ENCODE results near the gene UCN3.

The UCN3 gene, protein sequence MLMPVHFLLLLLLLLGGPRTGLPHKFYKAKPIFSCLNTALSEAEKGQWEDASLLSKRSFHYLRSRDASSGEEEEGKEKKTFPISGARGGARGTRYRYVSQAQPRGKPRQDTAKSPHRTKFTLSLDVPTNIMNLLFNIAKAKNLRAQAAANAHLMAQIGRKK

DNA sequence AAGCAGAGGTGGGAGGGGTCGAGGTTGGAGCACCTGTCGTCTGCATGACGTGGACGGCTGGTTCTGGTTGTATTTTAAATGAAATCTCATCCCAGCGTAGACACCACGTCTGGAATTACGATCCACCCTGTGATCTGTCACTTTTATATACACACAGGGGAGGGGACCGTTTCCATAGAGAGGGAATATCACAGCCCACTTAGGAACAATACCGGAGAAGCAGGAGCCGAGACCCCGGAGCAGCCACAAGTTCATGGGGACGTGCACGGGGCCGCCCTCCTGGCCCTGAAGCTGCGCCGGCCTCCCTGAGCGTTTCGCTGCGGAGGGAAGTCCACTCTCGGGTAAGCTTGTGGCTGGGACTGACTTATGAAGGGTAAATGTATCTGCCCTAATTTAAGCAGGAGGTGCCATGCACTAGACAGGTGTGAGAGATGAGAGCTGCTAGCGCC, at the start of gene UCN3:
Gene UCN3, plus strand, starts transcription at position 77 of the 449 bp plus-strand sequence. CDS start 8,755 bp downstream, outside the sequence.
- DNase-seq (ENCODE audit: low spot score): no peak

- DNase-seq (ENCODE audit: low spot score): no peak
These were observed 47.1 kb upstream of the UCN3 start for GRCh38 chr10:5317547-5318107.

DNA sequence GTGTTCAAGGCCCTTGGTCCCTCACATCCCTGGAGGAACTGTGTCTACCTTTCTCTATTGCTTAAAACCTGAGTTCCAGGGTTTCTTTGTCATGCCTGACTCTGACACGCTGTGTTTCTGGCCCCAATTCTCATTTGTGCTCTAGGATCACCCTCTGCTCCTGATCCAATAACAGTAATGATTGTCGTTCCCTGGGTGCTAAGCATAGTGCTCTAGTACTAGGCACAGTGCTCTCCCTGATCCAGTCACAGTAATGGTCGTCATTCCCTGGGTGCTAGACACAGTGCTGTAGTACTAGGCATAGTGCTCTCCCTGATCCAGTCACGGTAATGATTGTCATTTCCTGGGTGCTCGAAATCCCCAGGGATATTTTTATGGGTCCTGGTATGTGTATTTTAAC, 46.6 kb upstream of the UCN3 start:
- no peak for DNase-seq (ENCODE audit: low spot score)

GRCh38 chr10:5319863-5320262, 44.9 kb upstream of the UCN3 start:
- DNase-seq (ENCODE audit: low spot score): no peak

DNA sequence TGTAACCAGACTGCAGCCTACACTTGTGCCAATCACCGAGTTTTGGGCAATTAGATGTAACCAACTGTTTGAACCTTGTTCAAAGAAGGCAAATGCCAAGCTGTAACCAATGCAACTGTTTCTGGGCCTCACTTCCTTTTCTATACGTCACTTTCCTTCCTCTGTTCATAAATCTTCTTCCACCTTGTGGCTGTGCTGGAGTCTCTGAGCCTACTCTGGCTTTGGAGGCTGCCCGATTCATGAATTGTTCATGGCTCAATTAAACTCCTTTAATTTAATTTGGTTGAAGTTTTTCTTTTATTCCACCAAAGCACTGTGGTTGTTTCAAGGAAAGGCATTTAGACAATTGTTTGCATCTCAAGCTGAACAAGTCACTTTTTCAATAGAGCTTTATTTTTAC, 43.5 kb upstream of the UCN3 start:
- no peak for DNase-seq (ENCODE audit: low spot score)

DNA sequence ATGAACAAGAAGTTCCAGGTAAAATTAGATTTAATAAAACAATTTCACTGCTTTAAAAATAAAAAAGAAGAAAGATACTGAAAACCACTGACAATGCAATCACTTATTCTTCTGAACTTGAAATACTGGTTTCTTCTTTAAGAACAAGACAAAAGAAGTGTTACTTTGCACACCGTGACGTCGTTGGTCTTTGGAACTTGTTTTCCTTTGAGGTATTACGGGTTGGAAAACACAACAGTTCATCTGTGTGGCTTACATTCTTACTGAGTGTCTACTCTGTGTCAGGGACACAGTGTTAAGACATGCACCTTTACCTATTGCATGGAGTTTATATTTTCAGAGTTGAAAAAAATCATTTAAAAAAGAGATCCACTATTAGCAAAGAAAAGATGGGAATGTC, 41.3 kb upstream of the UCN3 start:
- no peak for DNase-seq (ENCODE audit: low spot score)

DNA sequence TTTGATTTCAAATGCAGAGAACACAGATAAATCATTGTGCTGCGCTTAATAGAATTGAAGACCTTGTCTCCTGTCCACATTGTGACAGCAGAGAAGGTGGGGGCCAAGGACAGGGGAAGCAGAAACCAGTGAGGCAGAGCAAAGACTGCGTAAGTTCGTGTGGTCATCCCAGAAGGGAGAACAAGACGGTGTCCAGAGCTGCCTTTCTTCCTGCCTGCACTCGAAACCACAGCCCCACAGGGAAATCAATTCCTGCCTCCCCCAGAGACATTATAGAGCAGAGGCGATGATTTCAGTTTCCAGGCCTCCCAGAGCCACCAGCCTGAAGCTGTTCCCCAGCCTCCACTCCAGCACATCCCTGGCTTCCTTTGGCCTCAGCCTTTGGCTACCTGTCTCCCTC, 39.7 kb upstream of the UCN3 start:
- DNase-seq (ENCODE audit: low spot score): no peak

GRCh38 chr10:5334196-5334880, 30.4 kb upstream of the UCN3 start:
- DNase-seq (ENCODE audit: low spot score): no peak

DNA sequence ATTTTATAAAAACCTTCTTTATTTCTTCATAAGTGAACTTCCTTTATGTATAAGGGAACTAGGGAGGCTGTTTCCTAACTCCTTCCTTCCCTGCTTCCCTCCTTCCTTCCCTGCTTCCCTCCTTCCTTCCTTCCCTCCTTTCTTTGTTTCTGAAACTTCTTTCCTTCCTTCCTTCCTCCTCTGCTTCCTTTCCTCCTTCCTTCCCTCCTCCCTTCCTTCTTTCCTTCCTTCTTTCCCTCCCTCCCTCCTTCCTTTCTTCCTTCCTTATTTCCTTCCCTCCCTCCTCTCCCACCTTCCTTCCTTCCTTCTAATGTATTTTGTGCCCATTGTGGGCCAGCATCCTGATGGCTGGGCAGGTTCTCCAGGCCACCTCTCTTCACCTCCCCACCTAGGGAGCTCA, 26.8 kb upstream of the UCN3 start:
- no peak for DNase-seq (ENCODE audit: low spot score)

DNA sequence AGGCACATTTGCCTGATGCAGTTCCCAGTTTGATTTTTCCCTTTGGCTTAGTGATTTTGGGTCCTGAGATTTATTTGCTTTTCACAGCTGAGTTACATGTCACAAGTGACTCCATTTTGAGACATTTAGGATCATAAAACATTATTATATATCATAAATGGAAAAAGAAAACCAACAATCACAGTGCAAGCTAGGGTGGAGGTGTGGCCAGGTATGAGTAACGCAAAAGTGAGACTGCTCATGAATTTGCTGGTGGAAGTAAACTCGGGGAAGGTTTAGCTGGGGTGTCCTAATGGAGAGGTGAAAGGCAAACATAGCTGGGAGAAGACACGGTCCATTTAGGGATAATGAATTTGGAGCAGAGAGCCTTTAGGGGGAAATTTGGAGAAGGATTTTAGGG, 21.7 kb upstream of the UCN3 start:
- no peak for DNase-seq (ENCODE audit: low spot score)

- no peak for DNase-seq (ENCODE audit: low spot score)
These were observed 21.2 kb upstream of the UCN3 start for GRCh38 chr10:5343561-5343960.

- no peak for DNase-seq (ENCODE audit: low spot score)
These were observed 20.8 kb upstream of the UCN3 start for GRCh38 chr10:5343979-5344378.

GRCh38 chr10:5344746-5345145, 20.0 kb upstream of the UCN3 start:
- DNase-seq (ENCODE audit: low spot score): no peak

DNA sequence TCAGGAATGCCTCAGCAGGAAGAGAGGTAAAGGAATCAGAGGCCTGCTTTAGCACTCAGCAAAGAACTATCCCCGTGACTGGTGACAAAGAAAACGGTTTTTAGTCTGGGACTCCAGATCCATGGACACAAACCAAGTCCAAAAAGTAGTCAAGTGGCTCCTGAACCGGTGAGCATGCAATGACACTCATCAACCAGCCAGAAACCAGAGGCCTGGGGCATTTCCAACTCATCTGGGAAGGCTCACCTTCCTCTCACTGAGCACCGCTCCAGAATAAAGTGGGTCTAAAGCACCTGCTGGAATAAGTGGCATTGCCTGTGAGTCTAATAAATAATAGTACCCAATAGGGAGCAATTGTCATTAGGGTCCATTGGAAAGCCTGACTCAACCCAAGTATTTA, 17.9 kb upstream of the UCN3 start:
- DNase-seq (ENCODE audit: low spot score): no peak

GRCh38 chr10:5349362-5349761, 15.4 kb upstream of the UCN3 start:
- DNase-seq (ENCODE audit: low spot score): no peak

- no peak for DNase-seq (ENCODE audit: low spot score)
These were observed 10.7 kb upstream of the UCN3 start for GRCh38 chr10:5354068-5354467.

DNA sequence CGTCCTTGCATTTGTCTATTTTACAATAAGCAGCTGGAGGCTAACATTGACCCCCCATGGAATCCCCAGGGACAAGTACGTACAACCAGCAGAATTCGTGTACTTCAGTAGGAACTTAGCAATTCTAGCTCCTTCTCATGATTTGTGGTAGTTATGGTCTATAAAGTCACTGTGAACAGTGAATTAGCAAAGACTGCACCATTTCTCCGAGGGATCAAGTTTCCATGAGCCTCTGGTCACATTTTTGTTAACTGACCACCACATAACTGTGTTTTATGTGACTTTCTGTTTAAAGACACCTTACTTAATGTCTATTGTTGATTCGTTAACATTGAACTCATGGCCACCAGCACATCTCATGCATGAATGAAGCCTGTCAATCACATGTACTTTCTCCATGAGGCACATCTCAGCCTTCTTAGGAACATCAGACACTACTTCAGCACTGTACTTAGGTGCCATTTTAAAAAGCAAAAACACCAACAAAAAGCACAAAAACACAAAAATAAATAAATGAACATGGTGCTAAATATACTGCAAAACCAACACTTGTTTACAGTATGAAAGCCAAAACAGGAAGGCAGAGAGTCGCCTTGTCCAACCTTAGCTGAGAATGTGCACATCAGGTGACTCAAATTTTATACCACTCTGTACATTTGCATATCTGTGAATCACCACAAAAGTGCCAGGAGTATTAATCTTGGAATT, 9.0 kb upstream of the UCN3 start:
- DNase-seq (ENCODE audit: low spot score): no peak

- no peak for DNase-seq (ENCODE audit: low spot score)
These were observed 8.4 kb upstream of the UCN3 start for GRCh38 chr10:5356302-5356763.

- no peak for DNase-seq (ENCODE audit: low spot score)
These were observed 4.3 kb upstream of the UCN3 start for GRCh38 chr10:5360318-5360915.

DNA sequence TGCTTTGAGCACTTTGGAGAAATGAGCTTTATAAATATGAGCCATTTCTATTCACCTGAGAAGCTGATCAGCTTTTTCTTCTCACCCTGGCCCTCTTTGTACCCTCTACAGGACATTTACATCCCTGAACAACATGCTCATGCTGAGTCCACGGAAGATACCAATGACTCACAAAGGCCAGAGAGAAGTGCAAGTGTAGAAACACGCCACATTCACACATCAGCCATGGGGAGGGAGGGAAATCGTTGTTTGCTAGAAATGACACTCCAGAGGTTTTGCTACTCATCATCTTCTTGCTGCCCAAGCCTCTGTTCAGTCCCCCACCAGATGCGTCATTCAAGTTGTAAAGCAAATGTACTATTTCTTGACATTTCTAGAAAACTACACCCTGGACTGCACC, 2.8 kb upstream of the UCN3 start:
- no peak for DNase-seq (ENCODE audit: low spot score)

DNA sequence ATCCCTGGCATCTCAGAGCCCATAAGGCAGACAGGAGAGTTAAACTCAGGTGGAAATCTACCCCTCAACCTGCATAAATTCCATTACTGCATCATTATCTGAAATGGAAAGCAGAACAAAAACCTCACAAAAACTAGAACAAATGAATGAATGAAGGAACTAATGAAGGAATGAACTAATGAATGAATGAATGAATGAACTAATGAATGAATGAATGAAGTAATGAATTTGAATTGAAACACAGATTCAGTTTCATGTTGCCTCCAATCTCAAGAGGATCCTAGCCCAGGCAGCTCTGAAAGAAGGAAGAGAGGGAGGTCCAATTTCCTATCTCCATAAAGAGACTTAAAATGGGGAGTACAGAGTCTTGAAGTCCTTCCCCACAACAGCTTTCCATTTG, 1.9 kb upstream of the UCN3 start:
- DNase-seq (ENCODE audit: low spot score): no peak

DNA sequence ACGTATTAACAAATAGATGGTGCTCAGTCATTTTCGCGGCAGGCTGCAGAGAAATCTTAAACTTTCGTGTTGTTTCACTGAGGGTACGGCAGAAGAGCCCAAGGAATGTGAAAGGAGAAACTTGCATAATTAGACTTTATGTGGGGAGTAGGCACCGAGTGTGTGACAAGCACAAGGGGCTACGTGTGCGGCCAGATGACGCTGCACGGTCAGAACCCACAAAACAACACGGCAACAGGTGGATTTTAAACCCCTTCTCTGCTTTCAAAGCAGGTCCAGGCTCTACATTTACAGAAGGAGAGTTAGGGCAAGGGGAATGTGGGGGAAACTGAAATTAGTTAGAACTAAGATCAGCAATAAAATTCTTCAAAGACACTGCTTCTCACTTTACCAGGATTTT, 392 bp upstream of the UCN3 start:
- DNase-seq (ENCODE audit: low spot score): no peak

- no peak for DNase-seq (ENCODE audit: low spot score)
These were observed 1.2 kb downstream of the UCN3 start for GRCh38 chr10:5365928-5366327.
